ENCODE data around the gene MRPS16.

GRCh38 chr10:73264423-73264822, 12.0 kb upstream of the MRPS16 start:
- TF ChIP-seq CTCF (conservative IDR thresholded peaks at IDR 0.05; ENCODE audit: low read depth, low read length) (no peak), EZH2 (IDR thresholded peaks at IDR 0.05; ENCODE audit: borderline replicate concordance, low read depth, low read length, poor library complexity, severe bottlenecking) (no peak)

Data from A673 (cell line).